Measurements from ENCODE around the gene FLT1.

Gene FLT1

DNA sequence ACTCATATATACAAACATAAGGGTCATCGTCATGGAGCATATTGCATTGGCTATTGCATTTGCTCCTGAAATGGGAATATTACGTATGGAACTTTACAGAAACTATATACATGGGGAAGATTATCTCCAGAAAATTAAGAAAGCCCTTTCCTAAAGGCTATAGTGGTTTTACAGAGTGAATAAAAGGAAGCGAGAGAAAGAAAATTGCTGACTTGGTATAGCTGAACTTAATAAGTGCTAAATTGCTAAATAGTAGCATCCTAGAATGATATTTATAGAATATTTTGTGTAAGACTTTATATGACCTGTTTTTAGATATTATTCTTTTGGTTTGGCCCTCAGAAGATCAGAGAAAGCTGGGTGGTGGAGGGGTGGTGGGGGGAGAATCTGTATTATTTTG is 114.6 kb downstream of the FLT1 start:
- no peak for DNase-seq (ENCODE audit: low read depth)

DNA sequence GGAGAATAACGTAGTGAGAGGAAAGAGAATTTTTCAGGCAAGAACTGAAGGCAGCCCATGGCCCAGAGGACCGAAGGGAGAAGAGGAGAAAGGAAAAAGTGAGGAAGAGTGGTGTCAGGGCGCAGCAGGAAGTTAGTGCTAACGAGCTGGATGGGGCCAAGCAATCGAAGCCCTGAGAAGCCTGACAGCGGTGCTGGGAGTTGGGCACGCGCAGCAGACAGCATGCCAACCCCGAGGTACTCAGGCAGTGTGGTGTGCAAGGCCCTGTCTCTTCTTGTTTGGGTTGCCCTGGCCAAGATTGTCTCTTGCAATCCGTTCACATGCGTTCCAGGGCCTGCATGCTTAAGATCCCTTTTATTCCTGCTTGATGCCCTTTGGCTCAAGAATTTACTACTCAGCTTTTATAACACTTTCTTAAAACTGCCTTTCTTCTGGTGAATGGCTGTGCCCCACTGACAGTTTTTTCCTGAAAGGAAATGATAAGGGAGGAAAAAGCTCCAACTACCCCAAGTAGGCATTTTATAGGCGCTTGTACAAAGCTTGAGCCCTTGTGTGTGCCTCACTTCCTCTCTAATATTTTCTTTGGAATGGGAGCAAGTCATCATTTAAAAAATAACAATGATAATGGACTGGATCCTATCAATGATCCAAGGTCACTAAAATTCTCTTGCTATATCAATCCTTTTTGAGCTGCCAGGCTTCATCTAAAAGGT is 115.4 kb downstream of the FLT1 start:
- DNase-seq (ENCODE audit: low read depth): no peak

DNA sequence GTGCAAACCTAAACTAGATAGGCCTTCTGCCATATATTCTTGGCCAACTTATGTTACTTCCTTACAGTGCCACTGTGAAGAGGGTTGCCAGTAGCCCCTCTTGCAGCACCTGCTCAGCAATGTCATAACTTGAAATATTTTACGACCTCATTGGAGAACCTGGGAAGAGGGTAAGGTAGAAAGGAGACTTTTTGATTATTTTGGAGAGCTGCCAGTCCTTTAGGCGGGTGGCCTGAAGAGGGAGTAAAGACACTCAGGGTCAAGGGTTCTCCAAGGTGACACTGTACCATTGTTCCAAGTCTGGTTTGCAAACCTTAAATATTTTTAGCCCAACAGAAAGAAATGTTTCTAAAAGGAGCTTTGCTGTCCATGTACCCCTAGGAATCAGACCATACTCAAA is 118.3 kb downstream of the FLT1 start:
- no peak for DNase-seq (ENCODE audit: low read depth)

DNA sequence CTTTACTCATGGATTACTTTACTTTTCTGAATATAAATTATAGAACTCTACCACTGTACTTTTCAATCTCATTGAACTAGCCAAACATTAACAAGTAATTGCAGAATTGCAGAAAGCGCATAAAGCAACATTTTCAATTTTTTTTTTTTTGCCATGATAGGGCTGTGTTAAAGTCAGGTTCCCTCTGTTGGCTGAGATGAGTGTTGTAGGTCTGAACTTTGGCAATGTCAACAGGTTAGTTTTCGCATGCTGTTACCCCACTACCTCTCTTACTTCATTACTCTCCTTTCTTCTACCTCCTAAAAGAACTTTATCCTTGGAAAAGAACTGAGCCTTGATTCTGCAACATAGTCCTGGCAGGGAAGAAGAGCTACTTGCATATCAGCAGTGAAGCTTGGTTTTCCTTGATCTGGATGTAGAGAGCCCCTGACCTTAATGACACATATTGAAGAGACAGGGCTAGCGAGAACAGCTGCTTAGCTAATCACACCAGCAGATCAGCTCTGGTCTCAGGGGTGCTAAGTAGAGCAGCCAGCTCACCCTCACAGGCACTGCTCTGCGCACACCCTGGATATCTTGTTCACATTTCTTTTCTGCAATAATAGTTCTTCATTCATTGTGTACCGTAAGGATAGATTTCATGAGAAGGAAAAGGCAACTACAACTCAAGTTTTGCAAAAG is 119.5 kb downstream of the FLT1 start:
- no peak for DNase-seq (ENCODE audit: low read depth)

DNA sequence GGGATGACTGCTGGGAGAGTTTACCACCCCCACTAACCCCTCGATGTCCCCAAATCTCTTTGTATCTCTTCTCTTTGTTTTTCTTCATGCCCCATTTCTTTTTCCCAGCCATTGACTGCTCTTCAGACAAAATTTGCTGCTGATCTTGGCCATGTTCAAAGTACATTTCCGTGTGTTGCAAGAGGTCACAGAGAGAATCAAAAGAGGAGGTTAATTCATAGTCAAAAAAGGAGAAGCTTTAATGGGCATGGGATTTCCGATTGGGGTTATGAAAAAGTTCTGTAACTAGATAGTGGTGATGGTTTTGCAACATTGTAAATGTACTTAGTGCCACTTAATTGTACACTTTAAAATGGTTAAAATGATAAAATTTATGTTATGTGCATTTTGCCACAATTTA is 121.1 kb downstream of the FLT1 start:
- DNase-seq (ENCODE audit: low read depth): no peak

DNA sequence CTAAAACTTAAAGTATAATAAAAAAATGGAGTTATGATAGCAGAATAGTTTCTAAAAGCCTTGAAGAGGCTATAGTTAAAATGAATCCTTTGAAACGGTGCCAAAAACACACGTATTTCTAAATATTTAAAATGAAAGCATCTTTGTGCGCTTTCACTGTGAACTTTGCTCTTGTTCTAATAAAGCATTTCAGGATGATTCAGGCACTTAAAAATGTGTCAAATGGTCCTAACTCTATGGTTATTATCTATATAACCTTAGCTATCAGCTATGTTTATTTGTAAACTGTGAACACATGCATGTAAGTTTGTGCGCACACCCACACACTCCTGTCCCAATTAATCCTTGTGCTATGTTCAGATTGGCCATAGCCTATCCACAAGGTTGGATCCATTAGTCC is 124.5 kb downstream of the FLT1 start:
- DNase-seq (ENCODE audit: low read depth): no peak

DNA sequence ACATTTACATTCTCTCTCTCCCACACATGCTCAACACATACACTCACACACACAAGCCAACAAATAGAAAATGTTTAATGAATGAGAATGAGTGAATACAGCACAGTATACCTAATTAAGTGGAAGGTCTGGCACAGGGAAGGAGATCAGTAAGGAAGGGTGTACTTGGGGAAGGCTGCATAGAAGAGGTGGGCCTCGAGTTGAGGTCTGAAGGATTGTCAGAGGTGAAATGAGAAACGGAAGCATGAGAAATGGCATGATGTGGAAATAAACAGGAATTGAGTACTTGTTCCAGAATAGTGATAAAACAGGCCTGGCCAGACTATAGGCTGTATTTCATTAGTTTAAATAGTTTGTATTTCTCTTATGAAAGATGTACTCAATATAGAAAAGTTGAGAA is 136.2 kb downstream of the FLT1 start:
- DNase-seq (ENCODE audit: low read depth): no peak

DNA sequence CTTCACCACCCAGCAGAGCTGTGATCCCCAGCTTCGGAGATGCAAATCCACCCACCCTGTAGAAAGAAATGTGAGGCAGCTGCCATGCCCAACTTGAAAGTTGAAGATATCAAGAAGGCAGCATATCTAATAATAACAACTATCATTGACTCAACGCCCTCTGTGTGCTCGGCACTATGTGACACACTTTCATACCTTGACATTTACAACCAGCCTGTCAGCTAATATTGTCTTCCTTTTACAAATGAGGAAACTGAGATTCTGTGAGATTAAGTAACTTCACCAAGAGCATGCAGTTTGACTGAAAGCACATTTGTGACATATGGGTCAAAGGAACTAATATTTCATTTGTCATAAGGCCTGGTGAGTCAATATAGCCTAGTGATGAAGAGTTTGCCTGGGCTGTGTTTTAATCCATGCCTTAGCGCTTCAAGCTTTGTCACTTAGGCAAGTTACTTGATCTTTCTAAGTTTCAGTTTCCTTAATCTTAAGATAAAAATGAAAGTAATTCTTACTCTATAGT is 137.0 kb downstream of the FLT1 start:
- DNase-seq (ENCODE audit: low read depth): no peak

DNA sequence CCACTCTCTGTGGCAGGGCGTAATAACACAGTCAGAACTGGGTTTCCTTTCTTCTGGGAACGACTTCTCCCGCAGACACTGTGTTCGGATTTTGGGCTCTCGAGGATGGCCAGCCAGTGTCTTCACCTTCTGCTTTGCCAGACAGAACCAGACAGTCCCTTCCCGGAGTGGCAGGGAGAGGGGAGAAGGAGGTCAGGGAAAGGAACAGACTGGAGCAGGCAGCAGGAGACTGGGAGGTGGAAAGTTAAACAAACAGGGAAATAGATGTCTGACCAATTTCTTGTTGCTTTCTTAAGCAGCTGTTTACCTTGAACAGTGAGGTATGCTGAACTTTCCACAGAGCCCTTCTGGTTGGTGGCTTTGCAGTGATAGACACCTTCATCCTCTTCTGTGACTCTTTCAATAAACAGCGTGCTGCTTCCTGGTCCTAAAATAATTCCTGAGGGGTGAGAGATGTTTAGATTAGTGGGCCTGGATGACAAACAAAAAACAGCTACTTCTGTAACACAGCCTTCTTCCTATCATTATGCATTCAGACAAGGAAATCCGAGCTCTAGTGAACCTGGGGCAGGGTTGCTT is 137.6 kb downstream of the FLT1 start:
- no peak for DNase-seq (ENCODE audit: low read depth)

DNA sequence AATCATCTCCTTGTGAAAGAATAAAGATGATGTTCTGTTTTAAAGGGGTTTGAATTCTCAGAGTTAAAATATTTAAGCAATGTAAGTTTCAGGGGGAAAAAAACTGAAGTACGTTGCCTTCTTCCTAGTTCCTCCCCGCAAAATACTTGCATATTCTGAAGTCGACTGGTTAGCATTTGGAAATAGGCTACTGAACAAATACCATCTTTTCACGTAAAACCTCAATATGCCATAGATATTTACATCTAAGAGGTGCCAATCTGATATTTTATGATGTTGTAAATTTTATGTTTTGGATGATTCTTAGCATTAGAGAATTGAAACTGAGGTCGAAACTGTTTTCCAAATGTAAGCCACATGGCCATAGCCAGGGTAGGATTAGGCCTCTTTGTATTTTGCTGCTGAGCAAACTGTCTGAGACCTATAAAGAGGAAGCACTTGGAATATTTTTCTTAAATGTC is 138.3 kb downstream of the FLT1 start:
- DNase-seq (ENCODE audit: low read depth): no peak

DNA sequence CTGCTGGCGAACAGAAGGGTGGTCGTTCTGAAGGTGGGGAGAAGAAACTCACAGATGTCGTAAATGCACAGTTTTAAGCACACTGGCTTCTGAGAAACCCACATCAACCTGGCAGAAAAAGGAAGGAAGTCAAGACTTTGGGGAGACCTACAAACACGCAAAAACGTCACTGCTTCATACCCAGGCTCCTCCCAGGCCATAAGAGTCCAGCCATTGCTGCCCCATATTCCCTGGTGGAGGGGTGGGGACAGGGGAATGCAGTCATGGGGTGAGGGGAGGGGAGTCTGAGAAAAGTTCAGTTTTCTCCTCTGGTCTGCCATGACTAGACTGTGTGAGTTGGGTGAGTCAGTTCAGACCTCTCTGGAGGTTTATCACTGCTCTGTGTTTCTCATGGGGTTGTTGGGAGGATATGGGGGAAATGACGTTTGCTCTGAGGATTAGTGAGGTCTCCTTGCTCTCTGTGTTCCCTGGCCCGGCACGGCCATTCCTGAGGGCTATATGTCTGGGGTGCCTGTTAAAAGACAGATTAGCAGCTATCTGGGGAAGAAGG is 139.0 kb downstream of the FLT1 start:
- no peak for DNase-seq (ENCODE audit: low read depth)

DNA sequence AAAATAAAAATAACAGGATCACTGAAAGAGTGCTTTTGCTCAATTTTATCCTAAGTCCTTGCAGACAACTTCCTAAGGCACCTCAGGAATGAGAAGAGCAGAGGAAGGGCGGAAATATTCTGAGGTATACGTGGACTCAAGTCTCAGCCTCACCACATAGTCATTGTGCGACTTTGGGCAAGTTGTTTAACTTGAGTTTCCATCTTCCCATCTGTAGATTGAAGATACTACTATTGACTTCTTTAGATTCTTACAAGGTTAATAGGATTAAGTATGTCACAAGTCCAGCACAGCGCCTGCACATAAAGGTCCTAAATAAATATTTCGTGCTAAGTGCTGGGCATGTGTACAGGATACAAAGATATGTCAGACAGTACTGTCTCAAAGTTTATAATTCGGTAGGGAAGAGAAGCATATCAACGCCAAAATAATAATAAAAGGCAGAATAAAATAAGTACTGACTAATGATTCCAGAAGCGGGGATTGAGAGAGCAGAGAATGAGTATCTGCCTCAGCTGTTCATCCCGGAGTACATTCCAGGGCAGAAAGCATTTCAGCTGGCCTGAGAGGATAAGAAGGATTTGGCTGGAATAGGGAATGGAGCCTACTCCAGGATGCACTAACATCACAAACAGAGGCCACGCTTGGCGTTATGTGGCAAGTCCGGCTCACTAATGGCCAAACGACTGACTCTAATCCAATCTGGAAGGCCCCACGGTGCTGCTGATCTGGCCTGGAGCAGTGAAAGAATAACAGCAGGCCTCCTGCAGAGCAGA is 139.7 kb downstream of the FLT1 start:
- DNase-seq (ENCODE audit: low read depth): no peak

DNA sequence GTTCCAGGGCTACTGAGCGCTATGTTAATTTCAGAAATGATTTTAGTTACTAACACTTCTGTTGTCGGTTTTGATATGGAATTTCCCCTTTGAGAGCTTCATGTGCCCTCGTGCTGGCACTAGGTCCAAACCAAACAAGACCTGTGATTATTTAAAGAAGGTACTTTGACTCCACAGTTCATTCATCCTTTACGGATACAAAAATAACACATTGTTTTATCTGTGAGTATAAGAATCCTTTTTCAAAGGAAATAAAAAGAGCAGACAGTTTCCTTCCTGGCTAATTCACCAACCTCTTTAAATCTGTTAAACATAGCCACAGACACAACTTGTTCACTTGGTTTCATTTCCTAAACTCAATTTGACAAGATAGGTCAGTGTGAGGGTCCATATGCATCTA is 141.2 kb downstream of the FLT1 start:
- no peak for DNase-seq (ENCODE audit: low read depth)

DNA sequence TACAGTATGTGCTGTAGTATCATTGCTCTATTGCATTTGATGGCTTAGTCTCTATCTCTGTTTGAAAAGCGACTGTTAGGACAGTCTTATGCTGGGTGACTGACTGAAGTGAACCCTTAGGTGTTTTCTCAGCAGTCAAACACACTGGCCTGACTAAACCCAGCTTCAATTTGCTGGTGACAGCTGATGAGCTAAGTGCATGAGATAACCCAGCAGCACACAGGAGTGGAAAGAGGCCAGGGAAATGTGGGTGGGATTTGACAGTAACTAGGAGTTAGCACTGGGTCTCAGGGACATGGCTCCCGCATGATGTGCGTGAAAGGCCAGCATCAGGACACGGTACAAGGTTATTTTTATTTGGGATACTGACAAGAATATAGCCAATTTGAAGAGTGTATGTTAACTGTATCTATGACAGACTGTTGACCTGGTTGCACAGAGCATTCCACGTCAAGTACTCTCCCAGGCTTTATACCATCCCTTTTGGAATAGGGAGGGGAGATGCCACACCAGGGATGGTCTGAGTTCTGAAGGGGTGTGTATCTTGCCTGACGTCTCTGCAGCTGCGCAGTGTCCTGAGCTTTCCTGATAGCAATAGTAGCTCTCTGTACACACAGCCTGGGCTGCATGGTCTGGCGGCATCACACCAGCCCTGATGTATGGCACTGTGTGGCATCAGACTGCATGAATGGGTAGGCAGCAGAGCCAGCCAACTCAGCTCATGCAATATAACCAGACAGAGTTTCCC is 144.8 kb downstream of the FLT1 start:
- no peak for DNase-seq (ENCODE audit: low read depth)

DNA sequence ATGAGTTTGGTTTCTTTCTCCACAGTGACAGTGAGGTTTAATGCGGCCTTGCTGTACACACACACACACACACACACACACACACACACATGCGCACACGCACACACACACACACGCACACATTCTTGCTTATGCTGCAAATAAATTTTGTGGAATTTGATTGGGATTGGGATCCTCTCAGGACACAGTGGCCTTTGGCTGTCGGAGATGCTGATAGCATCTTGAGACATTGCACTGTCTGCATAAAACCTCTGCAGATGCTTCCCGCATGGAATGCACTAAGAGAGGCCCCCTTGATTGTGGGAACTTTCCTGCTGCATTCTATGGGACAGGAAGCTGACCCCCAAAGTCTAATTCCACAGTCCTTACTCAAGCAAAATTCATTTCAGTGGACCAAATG is 145.6 kb downstream of the FLT1 start:
- no peak for DNase-seq (ENCODE audit: low read depth)

DNA sequence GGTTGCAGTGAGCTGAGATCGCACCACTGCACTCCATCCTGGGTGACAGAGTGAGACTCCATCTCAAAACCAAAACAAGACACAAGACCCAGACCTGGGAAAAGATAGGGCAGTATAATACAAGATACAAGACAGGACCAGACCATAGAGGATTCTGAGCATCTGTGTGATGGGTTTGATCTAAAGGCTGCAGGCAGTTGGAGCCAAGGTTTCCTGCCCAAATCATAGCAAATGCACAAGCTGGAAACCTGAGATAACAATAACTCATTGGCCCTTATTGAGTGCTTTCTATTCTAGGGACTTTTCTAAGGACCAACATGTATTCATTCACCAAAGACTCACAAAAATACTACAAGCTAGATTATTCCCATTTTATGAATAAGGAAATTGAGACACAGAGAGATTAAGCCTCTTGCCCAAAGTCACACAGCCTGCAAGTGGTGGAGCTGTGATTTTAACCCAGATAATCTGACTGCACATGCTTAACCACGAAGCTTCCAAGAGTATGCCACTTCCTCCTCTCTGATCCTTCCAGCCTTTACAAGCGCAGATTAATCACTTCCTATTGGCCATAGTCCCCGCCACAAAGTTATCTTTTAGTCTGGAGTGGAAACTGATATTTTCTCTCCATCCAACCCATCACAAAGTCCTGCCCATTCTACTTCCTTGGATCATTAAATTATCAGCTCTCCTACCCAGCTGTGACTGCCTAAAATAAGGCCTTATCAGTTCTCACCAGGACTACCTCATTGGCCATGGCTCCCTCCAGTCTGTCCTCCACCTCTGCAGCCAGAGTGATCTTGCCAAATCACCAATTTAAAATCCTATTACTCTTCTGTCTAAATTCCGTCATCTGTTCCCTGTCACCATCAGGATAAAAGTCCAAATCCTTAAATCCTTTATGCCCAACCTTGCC is 147.2 kb downstream of the FLT1 start:
- no peak for DNase-seq (ENCODE audit: low read depth)

DNA sequence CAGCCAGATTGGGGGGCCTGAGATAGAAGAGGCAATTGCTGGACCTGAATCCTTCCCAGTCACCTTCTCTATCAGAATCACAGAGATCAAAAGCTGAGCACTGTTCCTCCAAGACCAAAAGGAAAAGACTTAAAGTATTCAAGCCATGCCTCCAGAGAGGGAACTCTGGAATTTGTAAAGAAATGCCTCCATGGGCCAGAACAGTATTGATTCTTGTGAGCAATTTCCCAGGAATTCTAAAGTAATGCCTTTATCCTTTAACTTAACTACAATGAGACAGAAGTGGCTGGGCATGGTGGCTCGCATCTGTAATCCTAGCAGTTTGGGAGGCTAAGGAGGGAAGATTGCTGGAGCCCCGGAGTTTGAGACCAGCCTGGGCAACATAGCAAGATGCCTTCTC is 148.8 kb downstream of the FLT1 start:
- DNase-seq (ENCODE audit: low read depth): no peak

DNA sequence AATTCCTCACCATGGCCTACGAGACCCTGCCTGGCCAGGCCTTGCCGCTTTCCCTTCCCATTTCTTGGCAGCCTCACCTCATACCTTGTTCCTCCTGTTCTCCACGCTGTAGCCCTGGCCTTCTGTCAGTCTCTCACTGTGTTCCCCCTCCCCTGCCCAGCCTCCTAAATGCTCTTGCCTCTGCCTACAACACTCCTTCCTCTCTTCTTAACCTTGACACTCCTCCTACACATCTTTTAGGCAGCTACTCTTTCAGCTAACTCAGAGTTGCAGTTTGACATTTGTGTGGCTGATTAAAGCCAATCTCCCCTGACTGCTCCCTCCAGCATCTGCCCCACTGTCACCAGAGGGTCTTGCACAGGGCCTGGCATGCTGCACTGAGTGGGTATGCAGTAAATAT is 150.8 kb downstream of the FLT1 start:
- no peak for DNase-seq (ENCODE audit: low read depth)

DNA sequence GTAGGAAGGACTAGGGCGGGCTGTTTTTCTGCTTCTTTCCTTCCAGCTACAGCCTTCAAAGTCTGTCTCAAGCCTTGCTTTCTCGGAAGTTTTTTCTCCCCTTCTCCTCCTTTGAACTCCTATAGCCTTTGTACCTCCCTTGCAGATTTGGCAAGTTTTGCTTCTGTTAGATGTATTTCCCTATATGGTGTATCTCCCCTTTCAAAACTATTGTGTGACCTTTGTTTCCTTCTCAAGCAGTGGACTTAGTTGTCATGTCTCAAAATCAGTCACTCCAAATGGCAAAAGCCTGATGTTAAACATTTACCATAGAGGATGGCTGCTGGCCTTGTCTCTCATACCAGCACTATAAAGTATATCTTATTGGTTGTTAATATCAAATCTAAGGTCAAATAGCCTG is 152.7 kb downstream of the FLT1 start:
- no peak for DNase-seq (ENCODE audit: low read depth)

DNA sequence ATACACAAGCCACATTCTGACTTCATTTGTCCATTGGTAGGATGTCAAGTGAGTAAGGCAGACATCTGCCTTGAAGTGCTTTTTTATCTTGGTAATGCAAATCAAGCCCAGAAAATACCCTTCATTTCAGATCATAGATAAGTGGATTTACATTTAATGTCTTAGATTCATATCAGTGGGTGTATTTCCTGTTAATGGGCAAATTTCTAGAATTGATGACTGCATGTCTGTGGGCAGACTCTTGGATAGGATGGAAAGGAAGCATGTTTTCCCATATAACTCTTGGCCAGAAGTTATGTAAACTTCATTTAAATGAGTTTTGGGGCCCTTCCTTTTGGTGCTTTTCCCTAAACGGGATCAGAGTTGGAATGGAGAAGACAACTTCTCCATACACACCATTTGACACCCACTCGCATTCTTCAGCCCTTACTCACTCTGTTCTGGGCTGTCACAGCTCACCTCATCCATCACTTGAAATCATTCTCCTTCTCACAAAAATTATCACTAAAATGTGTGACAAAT is 154.6 kb downstream of the FLT1 start:
- DNase-seq (ENCODE audit: low read depth): no peak

Measured in HS-5 (cell line).